Uterus (tissue), 2 donors: ENCODE measurements around the gene ABCC3.

Source experiments
- CTCF ChIP-seq, 4 experiments: fragments of 200-600 bp in 2 of 4; fragments of 450-650 bp in 2 of 4; sonication (generic) in 2 of 4; IDR thresholded peaks; one replicate each; pipeline ENCODE4 v1.5.1; 2016 to 2019; ENCODE audit warnings: antibody characterized with exemption in 4 of 4, mild to moderate bottlenecking in 2 of 4, moderate library complexity in 1 of 4
- POLR2A ChIP-seq, 2 donors: fragments of 450-650 bp; IDR thresholded peaks; one replicate each; pipeline ENCODE4 v1.6.1; 2016; ENCODE audit warnings: antibody characterized with exemption in 2 of 2, mild to moderate bottlenecking in 1 of 2, moderate library complexity in 1 of 2

GRCh38 chr17:50608700-50609379 is 25.8 kb upstream of the ABCC3 start:
- TF ChIP-seq CTCF (IDR thresholded peaks at IDR 0.05) (no peak), POLR2A (IDR thresholded peaks at IDR 0.05) (no peak)
